Renal cortex interstitium (tissue), 15 donors: Measurements from ENCODE around the gene PRR11. TPM values are rescaled to one million over a fixed set of nuclear protein-coding genes. Genes with fewer than 3 reads are reported as not detected.
"Not testable (repeated sequence)": the region's sequence is repeated elsewhere in the genome, so short reads cannot be mapped to it uniquely, and the experiment has no call there.

Experiments used
- DNase-seq, 11 donors: peaks; one replicate each; pipeline ENCODE4 v3.0.0-alpha.2; 2013; ENCODE audit warnings: low read depth in 9 of 11, low spot score in 4 of 11; ENCODE audit errors: extremely low read depth in 1 of 11
- long read RNA-seq, 16 experiments: transcript quantifications; one replicate each; lab custom pipeline, GENCODE V29; 2026
- polyA plus RNA-seq, 3 donors: library from polyadenylated mRNA; unstranded; fragments of 120-200 nt; gene quantifications; one replicate each; pipeline ENCODE4 v1.2.1, GENCODE V29; 2013; ENCODE audit not compliant: insufficient read length in 3 of 3

The PRR11 gene
- polyA plus RNA-seq: 10 to 100 TPM; 16.1 to 26.7 (median 20.9) TPM
- long read RNA-seq, donor 1, partial matches to known transcripts: 0 of 1 reads
- long read RNA-seq, donor 1, other reads (novel, unspliced or antisense): 0 of 1 reads
- long read RNA-seq, donor 2, partial matches to known transcripts: 0 of 1 reads
- long read RNA-seq, donor 2, other reads (novel, unspliced or antisense): 0 of 1 reads
- long read RNA-seq, donor 3, partial matches to known transcripts: 0 of 4 reads
- long read RNA-seq, donor 3, other reads (novel, unspliced or antisense): 0 of 4 reads
- long read RNA-seq, donor 4, partial matches to known transcripts: 0 of 1 reads
- long read RNA-seq, donor 4, other reads (novel, unspliced or antisense): 0 of 1 reads
- long read RNA-seq, donor 5: 0 reads
- long read RNA-seq, donor 6: 0 reads
- long read RNA-seq, donor 7, partial matches to known transcripts: 0 of 1 reads
- long read RNA-seq, donor 7, other reads (novel, unspliced or antisense): 0 of 1 reads
- long read RNA-seq, donor 8: 0 reads
- long read RNA-seq, donor 9, partial matches to known transcripts: 0 of 2 reads
- long read RNA-seq, donor 9, other reads (novel, unspliced or antisense): 0 of 2 reads
- long read RNA-seq, donor 10, partial matches to known transcripts: 0 of 3 reads
- long read RNA-seq, donor 10, other reads (novel, unspliced or antisense): 0 of 3 reads
- long read RNA-seq, donor 11, partial matches to known transcripts: 0 of 2 reads
- long read RNA-seq, donor 11, other reads (novel, unspliced or antisense): 0 of 2 reads
- long read RNA-seq, donor 12: 0 reads
- long read RNA-seq, donor 13: 0 reads
- long read RNA-seq, donor 14, partial matches to known transcripts: 0 of 1 reads
- long read RNA-seq, donor 14, other reads (novel, unspliced or antisense): 0 of 1 reads
- long read RNA-seq, donor 15: 0 reads
- long read RNA-seq, donor 16, partial matches to known transcripts: 7 of 8 reads
- long read RNA-seq, donor 16, other reads (novel, unspliced or antisense): 0 of 8 reads

DNA sequence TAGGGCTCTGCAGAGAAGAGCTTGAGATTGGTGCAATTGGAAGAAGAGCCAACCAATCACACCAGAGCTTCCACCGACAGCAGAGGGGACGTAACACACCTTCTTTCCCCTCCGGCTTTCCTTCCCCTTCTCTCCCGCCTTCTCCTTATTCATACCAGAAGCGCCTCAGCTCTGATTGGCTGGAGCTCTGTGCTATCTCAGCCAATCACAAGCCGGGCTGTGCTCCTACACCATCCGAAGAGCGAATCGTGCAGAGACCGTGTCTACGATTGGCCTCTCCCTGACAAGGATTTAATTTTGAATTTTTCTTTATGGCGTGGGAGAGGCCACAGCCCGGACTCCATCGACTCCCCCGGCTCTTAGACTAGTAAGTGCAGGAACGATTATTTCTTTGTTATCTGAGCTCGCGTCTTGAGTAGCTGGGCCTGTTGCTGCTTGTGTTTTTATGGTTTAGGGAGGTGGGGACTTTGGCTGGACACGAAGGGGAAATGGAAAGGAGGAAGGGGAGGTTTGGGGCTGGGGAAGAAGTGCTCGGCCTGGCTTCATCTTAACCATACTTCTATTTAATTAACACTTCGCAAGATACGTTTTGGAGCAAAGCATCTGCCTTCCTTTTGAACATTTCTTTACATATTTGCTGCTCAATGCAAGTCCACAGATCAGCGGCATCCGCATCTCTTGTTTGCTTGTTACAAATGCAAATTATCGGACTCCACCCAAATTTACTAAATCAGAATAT, at the start of gene PRR11:
PRR11 (plus strand) TSS at position 308 of the 739 bp plus-strand sequence. CDS start 14,007 bp downstream, outside the sequence.
- peak in 9 of 11 donors; percentile 97 to 100 (median 99) for DNase-seq

DNA sequence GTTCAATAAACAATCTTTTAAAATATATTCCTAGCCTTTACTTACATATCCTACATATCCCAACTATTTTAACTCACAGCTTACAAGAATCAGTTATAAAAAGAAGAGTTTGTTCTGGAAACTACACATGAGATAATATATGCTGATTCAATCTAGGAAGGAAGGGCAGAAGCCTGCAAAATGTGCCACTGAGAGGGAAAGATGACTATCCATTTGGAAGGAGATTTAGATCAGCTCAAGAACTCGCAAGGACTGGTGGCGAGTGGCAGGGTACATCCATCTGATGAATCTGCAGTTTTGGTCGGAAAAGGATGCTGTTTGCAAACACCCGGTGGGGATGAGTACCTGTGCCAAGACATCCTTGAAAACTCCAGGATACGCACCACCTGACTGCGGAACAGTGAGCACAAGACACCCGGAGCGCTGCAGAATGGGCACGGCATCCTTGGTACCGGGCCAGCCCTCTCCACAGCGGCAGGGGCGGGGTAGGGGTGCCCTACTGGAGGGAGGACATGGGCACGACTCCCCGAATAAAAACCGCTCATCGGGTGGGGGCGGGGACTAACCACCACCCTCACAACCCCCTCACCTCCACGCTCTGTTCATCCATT, 49.6 kb upstream of the PRR11 start:
- peak in 1 of 11 donors; percentile 25 for DNase-seq

- DNase-seq: peak; percentile 96 to 99 (median 97)
These were observed 48.9 kb upstream of the PRR11 start, which contains the start of gene TRIM37 for GRCh38 chr17:59106463-59107305. TSS of gene TRIM37 (minus strand) at chr17:59106880. CDS start at chr17:59106461, 419 bp downstream.

GRCh38 chr17:59107306-59107670, 48.3 kb upstream of the PRR11 start:
- no peak for DNase-seq

- DNase-seq: no peak
These were observed 47.0 kb upstream of the PRR11 start for GRCh38 chr17:59108400-59109102.

GRCh38 chr17:59110973-59111372, 44.6 kb upstream of the PRR11 start:
- no peak for DNase-seq

- no peak for DNase-seq
These were observed 44.0 kb upstream of the PRR11 start for GRCh38 chr17:59111539-59111938.

- DNase-seq: no peak
These were observed 40.1 kb upstream of the PRR11 start for GRCh38 chr17:59115474-59115873.

DNA sequence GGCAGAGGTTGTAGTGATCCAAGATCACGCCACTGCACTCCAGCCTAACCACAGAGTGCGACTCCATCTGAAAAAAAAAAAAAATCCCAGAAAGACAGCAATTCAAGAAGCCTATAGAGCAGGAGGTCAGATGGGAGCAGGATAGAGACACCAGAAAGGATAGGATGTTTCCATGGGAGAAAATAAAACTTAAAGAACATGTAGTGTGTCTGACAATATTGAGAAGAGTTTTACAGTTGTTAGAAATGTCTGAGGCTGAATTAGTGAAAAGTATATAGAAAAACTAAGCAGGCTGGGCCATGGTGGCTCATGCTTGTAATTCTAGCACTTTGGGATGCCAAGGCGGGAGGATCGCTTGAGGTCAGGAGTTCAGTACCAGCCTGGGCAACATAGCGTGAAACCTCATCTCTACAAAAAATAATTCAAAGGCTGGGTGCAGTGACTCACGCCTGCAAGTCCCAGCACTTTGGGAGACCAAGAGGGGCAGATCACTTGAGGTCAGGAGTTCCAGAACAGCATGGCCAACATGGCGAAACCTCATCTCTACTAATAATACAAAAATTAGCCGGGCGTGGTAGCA, 33.6 kb upstream of the PRR11 start:
- no peak for DNase-seq

DNA sequence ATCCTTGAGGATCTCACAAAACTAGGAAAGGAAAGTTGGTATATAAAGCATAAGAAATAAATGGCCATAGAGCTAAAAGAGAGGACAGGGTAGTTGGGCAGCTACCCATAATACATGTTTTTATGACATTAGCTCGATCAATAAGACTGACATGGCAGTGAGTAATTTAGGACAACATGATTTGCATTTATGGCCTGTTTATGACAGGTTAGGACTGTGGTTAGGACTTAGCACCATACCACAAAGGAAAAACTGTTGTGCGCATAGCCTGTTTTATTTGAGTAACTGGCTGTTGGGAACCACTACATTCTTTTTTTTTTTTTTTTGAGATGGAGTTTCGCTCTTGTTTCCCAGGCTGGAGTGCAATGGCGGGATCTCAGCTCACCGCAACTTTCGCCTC, 30.9 kb upstream of the PRR11 start:
- no peak for DNase-seq

- DNase-seq: no peak
These were observed 28.6 kb upstream of the PRR11 start for GRCh38 chr17:59126809-59127417.

- DNase-seq: no peak
These were observed 25.7 kb upstream of the PRR11 start for GRCh38 chr17:59129814-59130213.

DNA sequence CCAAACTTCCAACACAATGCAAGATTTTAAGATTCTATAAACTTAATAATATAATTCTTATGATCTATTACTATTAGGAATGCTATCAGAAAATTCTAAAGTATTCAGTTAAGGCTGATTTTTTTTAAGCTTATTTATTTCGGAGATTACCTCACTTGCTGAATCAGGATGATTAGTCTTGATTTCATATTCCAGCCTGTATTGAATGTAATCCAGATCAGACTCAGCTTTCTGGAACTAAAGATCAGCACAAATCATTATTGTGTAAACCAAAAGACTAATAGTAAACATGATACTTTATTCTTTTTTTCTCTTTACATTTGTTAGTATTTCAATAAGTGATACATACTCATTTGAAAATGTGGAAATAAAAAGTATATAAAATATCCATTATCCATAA, 24.4 kb upstream of the PRR11 start:
- DNase-seq: no peak

- not testable (repeated sequence) for DNase-seq
These were observed 17.2 kb upstream of the PRR11 start for GRCh38 chr17:59138339-59138738.

- no peak for DNase-seq
These were observed 15.6 kb upstream of the PRR11 start for GRCh38 chr17:59139939-59140338.

DNA sequence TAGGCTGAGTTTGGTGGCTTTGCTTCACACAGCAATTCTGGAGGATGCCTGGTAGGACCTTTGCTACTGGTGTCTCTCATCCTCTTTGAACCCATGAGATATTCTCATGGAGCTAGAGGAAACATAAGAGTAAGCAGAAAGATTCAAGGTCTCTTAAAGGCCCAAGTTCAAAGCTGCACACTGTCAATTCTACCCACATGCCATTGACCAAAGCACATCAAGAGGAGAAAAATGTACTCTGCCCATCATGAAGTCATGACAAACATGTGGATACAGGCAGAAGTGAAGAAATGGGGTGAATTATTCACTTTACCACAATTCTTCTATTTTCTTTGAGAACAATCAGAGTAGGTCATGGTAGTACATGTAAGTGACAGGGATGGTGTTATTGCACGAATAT, 13.7 kb upstream of the PRR11 start:
- DNase-seq: no peak
